HG02884 (cell line): ENCODE results near the gene LMO4.
A peak's percentile ranks its signal among the peaks of the same experiment; 100 is the strongest.

Experiments
- ATAC-seq: cut with Tn5 transposase; IDR thresholded peaks from one replicate; pipeline ENCODE4 v1.9.1; 2021; ENCODE audit warnings: mild to moderate bottlenecking, moderate library complexity; ENCODE audit not compliant: unreplicated experiment

LMO4 gene

DNA sequence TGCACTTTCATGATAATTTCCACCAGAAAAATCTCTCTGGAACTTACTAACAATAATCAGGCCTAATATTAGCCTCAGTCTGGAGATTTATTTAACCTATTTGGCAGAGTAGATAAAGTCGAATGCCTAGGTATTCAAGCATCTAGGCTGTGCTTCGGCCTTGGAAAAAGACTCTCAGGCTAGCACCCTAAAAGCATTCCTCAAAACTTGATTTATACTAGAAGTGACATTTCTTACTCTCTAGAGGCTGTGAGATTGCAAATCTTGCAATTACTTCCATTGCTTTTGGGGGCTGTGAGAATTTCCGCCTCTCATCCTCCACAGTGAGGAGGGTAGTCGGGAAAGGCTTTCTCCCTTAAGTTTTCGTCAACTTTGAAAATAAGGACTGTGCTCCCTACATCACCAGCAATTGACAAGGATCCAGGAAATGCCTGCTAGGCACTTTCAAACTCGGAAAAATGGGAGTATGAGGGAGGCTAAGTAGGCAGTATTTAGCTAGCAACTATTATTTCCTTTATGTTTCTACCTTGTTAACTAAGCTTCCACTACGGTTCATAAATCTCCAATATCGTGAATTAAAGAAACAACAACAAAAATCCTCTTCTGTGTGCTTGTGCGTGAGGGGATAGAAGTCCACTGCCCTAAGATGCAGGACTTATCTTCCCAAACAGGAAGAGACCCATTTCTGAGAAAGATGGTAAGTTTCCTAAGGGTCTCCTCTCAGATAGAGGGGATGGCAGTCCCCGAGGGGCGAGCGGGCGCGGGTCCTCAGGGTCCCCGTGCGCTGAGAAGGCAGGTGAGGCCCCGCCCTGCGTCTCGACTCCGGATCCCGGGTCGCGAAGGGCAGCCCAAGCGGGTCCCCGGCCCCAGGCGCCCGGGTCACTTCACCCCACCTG is 1.1 kb upstream of the LMO4 start:
- no peak for ATAC-seq

DNA sequence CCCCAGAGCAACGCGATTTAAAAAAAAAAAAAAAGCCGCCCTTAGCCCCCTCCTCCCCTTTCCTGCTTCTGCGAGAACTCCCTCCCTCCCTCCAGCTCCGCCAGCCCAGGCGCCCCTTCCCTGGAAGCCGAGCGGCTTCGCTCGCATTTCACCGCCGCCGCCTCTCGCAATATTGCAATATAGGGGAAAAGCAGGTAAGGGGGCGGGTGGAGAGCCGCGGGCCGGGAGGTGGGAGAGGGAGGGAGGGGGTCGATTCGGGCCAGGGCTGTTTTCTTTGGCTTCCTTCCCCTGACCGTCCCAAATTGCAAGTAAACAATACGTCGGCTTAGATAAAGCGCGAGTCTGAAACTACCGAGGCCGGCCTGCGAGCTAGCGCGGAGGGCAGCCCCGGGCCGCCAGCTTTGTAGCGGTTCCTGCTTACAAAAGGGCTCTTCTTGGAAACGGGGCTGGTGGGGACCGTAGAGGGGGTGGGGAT is 408 bp downstream of the LMO4 start:
- no peak for ATAC-seq

GRCh38 chr1:87329526-87330056 is 911 bp downstream of the LMO4 start:
- ATAC-seq, result no peak

- ATAC-seq, result no peak
These were observed 1.6 kb downstream of the LMO4 start for GRCh38 chr1:87330057-87330884.

DNA sequence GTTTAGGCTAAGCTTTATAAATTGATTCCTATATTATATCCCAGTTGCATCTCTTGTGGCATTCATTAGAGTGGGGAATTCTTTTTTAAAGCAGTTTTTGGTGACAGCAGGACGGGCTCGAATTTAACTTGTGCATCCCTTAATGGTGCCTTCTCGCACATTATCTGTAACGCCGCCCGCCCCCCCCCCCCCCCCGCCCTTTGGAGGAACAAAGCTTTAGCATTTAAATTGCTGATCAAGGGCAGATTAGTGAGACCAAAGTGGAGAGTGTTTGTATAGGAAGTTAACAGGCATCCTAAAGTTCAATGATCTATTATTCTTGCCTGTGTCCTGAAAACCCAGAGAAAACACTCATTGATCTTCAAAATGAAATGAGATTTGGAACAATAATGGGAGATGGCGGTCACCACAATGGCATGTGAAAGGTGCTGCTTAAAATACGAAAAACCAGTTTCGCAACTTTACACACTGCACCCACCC is 2.2 kb downstream of the LMO4 start:
- ATAC-seq, result no peak

DNA sequence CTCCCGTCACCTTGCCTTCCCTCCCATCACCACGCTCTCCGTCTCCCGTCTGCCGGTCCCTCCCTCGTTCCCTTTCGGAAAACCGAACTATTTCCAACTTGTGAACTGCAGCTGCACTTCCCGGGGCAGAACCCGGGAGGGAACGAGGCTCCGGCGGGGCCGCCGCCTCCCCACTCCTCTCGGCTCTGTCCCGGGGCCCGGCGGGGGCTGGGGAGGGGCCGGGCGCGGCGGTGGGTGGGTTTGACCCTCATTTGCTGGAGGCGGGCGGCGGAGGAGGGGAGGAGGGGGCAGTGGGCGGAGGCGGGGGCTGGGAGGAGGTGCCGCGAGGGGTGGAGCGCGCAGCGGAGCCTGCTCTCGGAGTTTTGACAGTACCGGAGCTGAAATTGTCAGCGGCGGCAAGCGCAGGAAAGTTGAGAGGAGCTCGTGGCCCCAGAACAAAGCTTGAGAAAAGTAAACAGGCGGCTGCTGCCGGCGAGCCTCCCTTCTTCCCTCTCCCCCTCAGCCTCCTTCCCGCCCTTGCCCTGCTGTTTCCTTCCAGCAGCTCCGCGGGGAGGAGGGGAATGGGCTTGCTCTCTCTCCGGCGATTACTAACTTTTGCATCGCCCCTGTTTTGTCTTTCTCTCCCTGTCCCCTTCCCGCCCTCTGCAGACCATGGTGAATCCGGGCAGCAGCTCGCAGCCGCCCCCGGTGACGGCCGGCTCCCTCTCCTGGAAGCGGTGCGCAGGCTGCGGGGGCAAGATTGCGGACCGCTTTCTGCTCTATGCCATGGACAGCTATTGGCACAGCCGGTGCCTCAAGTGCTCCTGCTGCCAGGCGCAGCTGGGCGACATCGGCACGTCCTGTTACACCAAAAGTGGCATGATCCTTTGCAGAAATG is 2.9 kb downstream of the LMO4 start:
- ATAC-seq, result no peak

DNA sequence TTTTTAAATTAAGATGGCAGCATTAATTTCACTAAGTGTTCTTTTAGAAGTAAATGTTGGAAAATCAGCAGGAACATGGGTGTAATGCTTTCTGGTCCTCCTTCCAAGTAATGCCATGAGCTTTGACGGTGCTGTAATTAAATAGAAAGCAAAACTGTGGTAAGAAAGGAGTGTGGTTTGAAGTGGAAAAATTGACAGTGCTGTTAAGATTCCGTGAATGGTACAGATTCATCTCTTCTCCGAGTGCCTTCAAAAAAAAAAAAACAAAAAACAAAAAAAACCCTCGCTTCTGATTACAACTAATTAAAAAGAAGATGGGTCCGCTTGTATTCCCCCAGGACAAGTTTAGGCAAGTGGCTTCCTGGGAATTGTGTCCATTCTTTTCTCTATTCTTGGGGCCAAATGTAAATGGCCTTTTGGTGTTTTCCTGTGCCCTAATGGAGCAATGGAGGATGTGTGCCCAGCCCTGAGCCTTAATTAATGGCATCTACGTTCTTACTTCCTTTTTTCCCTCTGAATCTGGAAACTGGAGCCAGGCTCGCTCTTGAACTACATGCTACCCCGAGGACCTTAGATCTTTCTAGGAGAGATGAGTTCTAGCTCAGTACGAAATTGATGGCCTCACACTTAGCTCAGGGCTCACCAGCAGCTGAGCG is 5.1 kb downstream of the LMO4 start:
- no peak for ATAC-seq

- no peak for ATAC-seq
These were observed 5.9 kb downstream of the LMO4 start for GRCh38 chr1:87334351-87335174.

GRCh38 chr1:87335175-87335884 is 6.7 kb downstream of the LMO4 start:
- ATAC-seq, result peak; percentile 46

- ATAC-seq, result no peak
These were observed 8.0 kb downstream of the LMO4 start for GRCh38 chr1:87336623-87337067.

DNA sequence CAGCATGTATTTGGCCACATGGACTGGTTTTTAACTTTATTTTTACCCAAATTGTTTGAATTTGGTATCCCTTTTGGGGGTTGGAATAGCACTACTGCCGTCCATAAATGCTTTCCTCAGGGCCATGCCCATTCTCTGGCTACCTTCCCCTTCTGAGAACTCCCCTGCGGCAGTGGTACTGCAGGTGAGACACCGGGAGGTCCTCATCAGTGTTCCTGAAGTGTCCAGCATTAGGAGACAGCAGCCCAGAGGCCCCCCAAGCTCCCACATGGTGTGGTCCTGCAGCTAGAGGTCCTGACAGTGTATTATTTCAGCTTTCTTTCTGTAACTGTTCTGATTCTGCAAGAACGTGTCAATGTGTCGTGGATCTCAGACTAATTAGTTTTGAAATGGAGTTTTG is 8.9 kb downstream of the LMO4 start:
- ATAC-seq, result no peak

DNA sequence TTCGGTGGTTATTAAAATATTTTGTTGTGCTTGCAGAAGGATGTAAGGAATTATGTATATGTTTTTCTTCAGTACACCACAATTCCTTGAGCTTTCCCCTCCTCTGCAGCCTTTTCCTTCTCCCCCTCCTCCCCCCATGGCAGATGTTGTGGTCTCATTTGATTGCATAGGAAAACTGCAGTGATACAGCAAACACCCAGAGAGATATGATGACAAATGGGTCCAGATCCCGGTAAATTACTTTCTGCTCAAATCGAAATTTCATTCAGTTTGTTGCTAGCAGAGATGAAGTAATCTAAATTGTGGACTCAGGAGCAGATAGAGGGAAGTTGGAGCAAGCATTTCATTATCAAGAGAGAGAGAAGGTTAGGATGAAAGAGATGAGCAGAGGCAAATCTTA is 9.9 kb downstream of the LMO4 start:
- ATAC-seq, result no peak

GRCh38 chr1:87344231-87344630 is 15.6 kb downstream of the LMO4 start:
- ATAC-seq, result no peak

GRCh38 chr1:87346130-87346814 is 17.6 kb downstream of the LMO4 start:
- ATAC-seq, result no peak

- ATAC-seq, result no peak
These were observed 19.8 kb downstream of the LMO4 start for GRCh38 chr1:87348341-87349019.

DNA sequence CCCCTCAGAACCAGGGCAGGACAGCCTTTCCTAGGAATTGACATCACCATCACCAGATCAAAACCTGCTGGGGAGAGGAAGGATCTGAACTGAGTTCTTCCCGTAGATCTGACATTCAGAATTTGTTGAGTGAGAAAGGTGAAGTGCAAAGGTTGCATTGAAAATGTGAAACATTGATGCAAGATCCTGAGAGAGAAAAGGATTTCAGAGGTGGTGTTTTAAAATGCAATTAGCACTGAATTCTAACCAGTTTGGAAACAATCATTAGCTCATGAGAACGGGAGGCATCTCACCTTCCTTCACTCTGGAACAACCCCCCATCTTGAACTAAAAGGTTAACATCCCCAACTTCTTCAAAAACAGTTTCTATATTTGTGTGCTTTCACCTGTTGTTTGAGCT is 20.4 kb downstream of the LMO4 start:
- no peak for ATAC-seq

DNA sequence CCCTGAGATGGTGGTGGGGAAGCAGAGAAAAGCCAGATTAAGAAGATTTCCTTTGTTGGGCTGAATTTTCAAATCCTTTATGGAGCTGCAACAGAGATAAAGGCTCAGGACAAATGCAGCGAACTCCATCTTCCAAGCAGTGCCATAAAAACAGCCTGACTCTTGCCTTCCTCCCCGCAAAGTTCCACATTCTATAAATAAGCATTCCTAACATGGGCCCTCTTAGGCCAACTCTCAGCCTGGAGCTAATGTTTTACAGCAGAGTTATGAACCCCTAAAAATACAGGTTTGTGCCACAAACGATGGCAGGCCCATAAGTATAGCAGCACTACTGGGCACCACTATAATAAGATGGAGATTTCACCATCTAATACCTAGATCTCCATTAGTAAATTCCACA is 27.2 kb downstream of the LMO4 start:
- ATAC-seq, result no peak
